GM18519 (cell line): ENCODE results near the gene SLC4A7.
"Not testable (repeated sequence)": the region's sequence is repeated elsewhere in the genome, so short reads cannot be mapped to it uniquely, and the experiment has no call there.

Experiments used
- ATAC-seq: cut with Tn5 transposase; IDR thresholded peaks from one replicate; pipeline ENCODE4 v1.9.1; 2021; ENCODE audit warnings: mild to moderate bottlenecking, moderate library complexity; ENCODE audit not compliant: unreplicated experiment, low FRiP score

Gene SLC4A7

DNA sequence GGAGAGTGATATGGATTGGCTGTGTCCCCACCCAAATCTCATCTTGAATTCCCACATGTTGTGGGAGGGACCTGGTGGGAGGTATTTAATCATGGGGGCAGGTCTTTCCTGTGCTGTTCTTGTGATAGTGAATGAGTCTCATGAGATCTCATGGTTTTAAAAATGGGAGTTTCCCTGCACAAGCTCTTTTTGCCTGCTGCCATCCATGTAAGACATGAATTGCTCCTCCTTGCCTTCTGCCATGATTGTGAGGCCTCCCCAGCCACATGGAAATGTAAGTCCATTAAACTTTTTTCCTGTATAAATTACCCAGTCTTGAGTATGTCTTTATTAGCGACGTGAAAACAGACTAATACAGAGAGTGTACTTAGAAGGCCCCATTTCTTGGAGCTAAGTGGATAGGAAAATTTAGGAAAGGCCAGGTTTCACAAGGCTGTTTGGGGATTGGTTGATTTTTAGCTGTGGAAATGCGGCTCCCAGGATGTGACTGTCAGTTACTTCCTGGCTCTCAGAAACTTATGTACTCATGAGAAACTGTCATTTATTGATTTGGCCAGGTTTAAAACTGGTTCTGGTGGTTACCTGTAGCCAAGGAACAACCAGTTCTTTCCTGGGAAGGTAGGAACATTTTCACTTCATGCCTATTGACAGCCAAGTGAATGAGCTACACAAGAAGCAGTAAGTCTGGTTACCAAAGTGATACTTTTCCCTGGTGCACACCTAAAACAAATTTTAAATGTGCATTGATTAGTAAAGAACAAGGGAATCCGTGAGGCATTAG lies 155.0 kb downstream of the SLC4A7 start:
- ATAC-seq: not testable (repeated sequence)

DNA sequence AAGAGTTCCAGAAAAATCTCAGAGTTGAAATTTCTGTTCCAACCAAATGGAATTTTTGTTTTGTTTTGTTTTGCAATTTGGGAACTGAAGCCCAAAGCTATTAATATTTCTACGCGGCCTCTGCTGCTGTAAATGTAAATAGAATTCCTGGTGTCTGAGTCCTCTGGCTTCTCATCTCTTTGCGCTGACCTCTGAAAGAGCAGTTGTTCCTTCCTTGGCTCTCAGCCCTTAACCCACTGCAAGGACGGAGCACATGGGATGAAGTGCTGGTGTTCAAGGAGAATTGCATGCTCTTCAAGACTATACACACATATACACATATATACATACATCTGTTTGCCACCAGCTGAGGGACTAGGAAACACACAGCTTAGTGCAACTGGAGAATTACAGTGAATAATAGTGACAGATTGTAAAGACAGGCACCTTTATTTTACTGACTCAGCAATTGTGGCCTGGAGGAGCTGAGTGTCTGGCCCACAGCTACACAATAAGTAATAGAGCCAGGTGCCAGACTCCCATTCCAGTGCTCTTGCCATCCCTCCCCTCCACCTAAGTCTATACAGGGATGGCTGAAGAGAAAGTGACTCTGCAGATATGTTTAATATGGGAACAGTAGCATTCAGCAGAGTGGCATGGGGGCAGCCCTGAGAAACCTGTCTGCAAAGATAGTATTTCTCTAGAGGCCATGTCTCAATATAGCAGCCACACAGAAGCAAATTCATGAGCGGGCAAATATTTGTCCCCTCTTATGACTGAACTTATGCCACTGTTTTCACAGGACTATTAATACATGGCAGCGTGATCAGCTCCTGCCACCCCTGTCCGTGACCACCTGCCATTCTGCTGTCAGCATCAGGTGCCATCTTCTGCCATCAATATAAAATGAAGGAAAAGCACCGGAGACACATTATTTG lies 157.3 kb downstream of the SLC4A7 start:
- ATAC-seq: no peak

DNA sequence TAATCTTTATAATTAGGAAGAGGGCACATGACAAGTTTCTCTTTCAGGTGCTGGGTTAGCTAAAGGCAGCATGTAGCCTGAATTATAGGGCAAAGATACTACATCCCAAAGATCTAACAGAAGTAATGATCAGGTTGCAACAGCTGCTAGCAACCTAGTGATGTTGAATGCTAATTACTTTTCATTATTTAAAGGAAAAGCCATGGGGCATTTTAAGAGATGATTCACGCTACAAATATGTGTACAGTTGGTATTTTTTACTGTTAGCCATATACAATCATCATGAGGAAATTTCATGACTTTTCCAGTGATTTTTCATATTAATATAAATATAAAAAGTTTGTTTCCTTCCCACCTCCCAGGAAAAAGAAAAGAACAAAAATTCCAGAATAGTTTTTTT lies 158.0 kb downstream of the SLC4A7 start:
- no peak for ATAC-seq

GRCh38 chr3:27325419-27325818 lies 158.8 kb downstream of the SLC4A7 start:
- ATAC-seq: no peak

DNA sequence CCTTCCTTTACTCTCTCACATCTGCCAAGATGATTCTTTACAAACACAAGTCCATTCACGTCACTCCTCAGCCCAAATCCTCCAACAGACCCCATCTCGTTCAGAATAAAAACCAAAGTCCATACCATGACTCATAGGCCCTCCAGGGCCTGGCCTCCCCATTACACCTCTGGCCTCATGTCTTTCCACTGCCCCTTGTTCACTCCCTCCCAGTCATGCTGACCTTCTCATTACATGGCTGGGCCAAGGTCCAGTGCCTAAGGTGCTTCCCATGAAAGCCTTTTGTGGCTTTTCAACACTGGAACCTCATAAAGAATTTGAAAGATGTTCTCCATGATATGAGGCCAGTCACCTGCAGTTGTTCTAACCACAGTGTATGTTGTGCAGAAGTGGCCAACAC lies 159.5 kb downstream of the SLC4A7 start:
- no peak for ATAC-seq

- no peak for ATAC-seq
Observed at GRCh38 chr3:27323087-27323570, 161.1 kb downstream of the SLC4A7 start.
